K562 (cell line): Measurements from ENCODE around the gene UBE2E2. TPM values are rescaled to one million over a fixed set of nuclear protein-coding genes. Genes with fewer than 3 reads are reported as not detected.

ENCODE experiments used
- ATAC-seq: fragments of 200-7000 bp; cut with Tn5 transposase; 3 replicates; pipeline ENCODE4 v1.9.1; 2020; ENCODE audit warnings: moderate library complexity
- BruUV-seq: library from RNA; stranded (reverse); fragments of 400-500 nt; replicated peaks from 2 replicates; lab custom pipeline; 2021; lab: Mats Ljungman, UMichigan
- CTCF ChIA-PET: fragments of 300-600 bp; formaldehyde crosslinking; extraction: SDS; loops from one replicate; lab custom pipeline; 2021; ENCODE audit warnings: low intra/inter-chr PET ratio; lab: Yijun Ruan, JAX
- POLR2A ChIA-PET: fragments of 300-600, 350-650 bp; sonication (Branson Sonifier 250); formaldehyde crosslinking; extraction: SDS; loops from one replicate; lab custom pipeline; 2021; ENCODE audit warnings: antibody characterized with exemption, inconsistent platforms; lab: Yijun Ruan, JAX
- DNase-seq, 4 experiments: peaks; one replicate each; pipeline versions ENCODE4 v3.0.0 to v3.0.0-alpha.2; 2011 to 2018; ENCODE audit warnings: low spot score in 3 of 4, mixed read lengths in 3 of 4; ENCODE audit errors: extremely low read depth in 1 of 4
- FAIRE-seq: peaks from 2 replicates; lab custom pipeline; 2011; peaks lifted over from hg19 to GRCh38; lab: Jason Lieb, UNC
- H2AFZ ChIP-seq: 2 replicates; pipeline ENCODE4 v1.6.0; 2011; ENCODE audit warnings: low read depth, low read length, control low read depth, inconsistent platforms
- H3K27ac ChIP-seq: fragments of 200-600 bp; 3 replicates; pipeline ENCODE4 v1.8.0; 2011; ENCODE audit warnings: low read depth, mild to moderate bottlenecking, control low read depth, inconsistent platforms, low read length, moderate library complexity, mixed read lengths; ENCODE audit errors: extremely low read depth
- H3K27me3 ChIP-seq, 2 experiments: fragments of 300-600 bp in 1 of 2; 2 replicates in 1 of 2; 3 replicates in 1 of 2; pipeline versions ENCODE4 v1.6.0 to v1.8.0; 2011; ENCODE audit warnings: inconsistent platforms in 2 of 2, low read length in 2 of 2, mild to moderate bottlenecking in 1 of 2, mixed read lengths in 1 of 2, moderate library complexity in 1 of 2; ENCODE audit not compliant: control insufficient read depth in 2 of 2, insufficient read depth in 2 of 2
- H3K36me3 ChIP-seq: fragments of 300-600 bp; 3 replicates; pipeline ENCODE4 v1.8.0; 2011; ENCODE audit warnings: mild to moderate bottlenecking, low read length, inconsistent platforms; ENCODE audit not compliant: control insufficient read depth, insufficient read depth
- H3K4me1 ChIP-seq, 2 experiments: fragments of 200-600 bp in 1 of 2; replicated peaks in 1 of 2; 2 replicates in 1 of 2; 3 replicates in 1 of 2; pipeline versions ENCODE4 v1.5.1 to v1.8.0; 2011; ENCODE audit warnings: inconsistent platforms in 2 of 2, low read length in 2 of 2, mild to moderate bottlenecking in 1 of 2, mixed read lengths in 1 of 2, moderate library complexity in 1 of 2; ENCODE audit not compliant: control insufficient read depth in 2 of 2, insufficient read depth in 2 of 2
- H3K4me2 ChIP-seq: 2 replicates; pipeline ENCODE4 v1.6.1; 2011; ENCODE audit warnings: low read length, control low read depth, inconsistent platforms, mixed read lengths; ENCODE audit not compliant: insufficient read depth
- H3K4me3 ChIP-seq: fragments of 200-600 bp; sonication (generic), shearing (Covaris generic); 2 replicates; pipeline ENCODE4 v1.5.1; 2016; ENCODE audit warnings: control low read depth, inconsistent platforms
- H3K79me2 ChIP-seq: fragments of 200-600 bp; 3 replicates; pipeline ENCODE4 v1.8.0; 2011; ENCODE audit warnings: low read length, inconsistent platforms; ENCODE audit not compliant: control insufficient read depth, insufficient read depth
- H3K9ac ChIP-seq, 2 experiments: 2 replicates each; pipeline versions ENCODE4 v1.6.0 to v1.6.1; 2011; ENCODE audit warnings: low read depth in 2 of 2, low read length in 2 of 2, control low read depth in 1 of 2, inconsistent platforms in 1 of 2, mild to moderate bottlenecking in 1 of 2, mixed read lengths in 1 of 2; ENCODE audit not compliant: insufficient read depth in 1 of 2
- H3K9me1 ChIP-seq: one replicate; pipeline ENCODE4 v1.6.0; 2011; ENCODE audit warnings: inconsistent platforms, mild to moderate bottlenecking, low read length, moderate library complexity; ENCODE audit not compliant: control insufficient read depth, insufficient read depth
- H3K9me3 ChIP-seq: replicated peaks from 2 replicates; pipeline ENCODE4 v1.5.1; 2011; ENCODE audit warnings: low read depth, low read length, inconsistent platforms; ENCODE audit not compliant: control insufficient read depth, insufficient read depth
- H4K20me1 ChIP-seq: replicated peaks from 2 replicates; pipeline ENCODE4 v1.6.1; 2011; ENCODE audit warnings: low read length, inconsistent platforms, mixed read lengths; ENCODE audit not compliant: control insufficient read depth, insufficient read depth
- DNMT1 ChIP-seq: fragments of 450-650 bp; IDR thresholded peaks from 2 replicates; pipeline ENCODE4 v1.6.1; 2016; ENCODE audit warnings: antibody characterized with exemption, mild to moderate bottlenecking
- KLF1 ChIP-seq: fragments of 450-650 bp; IDR thresholded peaks from 2 replicates; pipeline ENCODE4 v1.6.1; 2016; ENCODE audit warnings: missing genetic modification characterization, missing compliant biosample characterization
- NFRKB ChIP-seq: fragments of 450-650 bp; IDR thresholded peaks from 2 replicates; pipeline ENCODE4 v1.6.1; 2016; ENCODE audit warnings: low read depth
- RBFOX2 ChIP-seq: fragments of 200-400 bp; formaldehyde crosslinking; IDR thresholded peaks from 2 replicates; pipeline ENCODE4 v1.6.1; 2017; ENCODE audit warnings: low read depth, mild to moderate bottlenecking, low read length, moderate library complexity
- TAF9B ChIP-seq: fragments of 450-650 bp; IDR thresholded peaks from 2 replicates; pipeline ENCODE4 v1.6.1; 2018; ENCODE audit warnings: mild to moderate bottlenecking; ENCODE audit not compliant: partially characterized antibody
- TCF3 ChIP-seq: sonication (generic); formaldehyde crosslinking; IDR thresholded peaks from 2 replicates; pipeline ENCODE4 v1.4.0; 2020; ENCODE audit warnings: mild to moderate bottlenecking, missing genetic modification reagents
- U2AF2 ChIP-seq: fragments of 200-400 bp; formaldehyde crosslinking; optimal IDR thresholded peaks from 2 replicates; pipeline ENCODE3; 2017; ENCODE audit warnings: low read depth, mild to moderate bottlenecking, low read length
- ZNF140 ChIP-seq: fragments of 250-450 bp; sonication (Bioruptor Pico); IDR thresholded peaks from 2 replicates; pipeline ENCODE4 v1.8.0; 2021; ENCODE audit warnings: moderate library complexity, mild to moderate bottlenecking, inconsistent platforms
- ZNF76 ChIP-seq: fragments of 250-450 bp; sonication (Bioruptor Pico); IDR thresholded peaks from 2 replicates; pipeline ENCODE4 v1.4.0; 2020; ENCODE audit warnings: mild to moderate bottlenecking, moderate library complexity, borderline replicate concordance
- WGBS: fragments of 100-300 bp; shearing (Covaris generic); methylation state at CpG from one replicate; pipeline ENCODE4 v1.1.6; 2016; ENCODE audit warnings: low coverage, mixed read lengths; ENCODE audit not compliant: insufficient coverage; ENCODE audit errors: missing lambda C conversion rate; 5-methylcytosine and 5-hydroxymethylcytosine counted together
- in situ Hi-C: fragments of 300-500 bp; cut with MboI; formaldehyde crosslinking; loops from 4 replicates; pipeline ENCODE4 v1.15.0; 2018; ENCODE audit warnings: inconsistent platforms, mixed read lengths
- intact Hi-C: fragments of 100-400 bp; cut with micrococcal nuclease; formaldehyde crosslinking; loops from 2 replicates; pipeline ENCODE4 v1.14.2; 2022
- polyA plus RNA-seq, 8 experiments: library from polyadenylated mRNA; depleted of rRNA in 4 of 8; stranded (reverse) in 5 of 8; unstranded in 3 of 8; fragments of >200 nt; fragmentation: Nextera tagmentation in 2 of 8; fragmentation: Illumina TruSeq in 1 of 8; extraction: Ambion mirVana in 2 of 8; extraction: Trizol in 1 of 8; gene quantifications; 2 replicates each; pipeline versions ENCODE4 v1.2.1 to v1.2.3, GENCODE V29; 2011 to 2014; ENCODE audit warnings: inconsistent platforms in 1 of 8, missing spikeins in 1 of 8
- total RNA-seq, 7 experiments: library from RNA; depleted of rRNA in 6 of 7; stranded (reverse); fragments of >200 nt in 6 of 7; fragmentation: Illumina TruSeq in 2 of 7; extraction: Trizol in 2 of 7; gene quantifications; 2 replicates each; pipeline versions ENCODE4 v1.2.1 to v1.2.3, GENCODE V29; 2011 to 2021; ENCODE audit warnings: low replicate concordance in 1 of 7
- TF ChIP-seq, protein P1 (sequence below): sonication (generic); formaldehyde crosslinking; IDR thresholded peaks from 2 replicates; pipeline ENCODE4 v1.4.0; 2020; ENCODE audit warnings: mild to moderate bottlenecking, missing genetic modification reagents
- TF ChIP-seq, protein P2 (sequence below), 2 experiments: fragments of 450-650 bp; conservative IDR thresholded peaks; 2 replicates each; pipeline ENCODE4 v1.6.1; 2017; ENCODE audit warnings: mild to moderate bottlenecking in 2 of 2, moderate library complexity in 2 of 2

Gene UBE2E2
- total and polyA plus RNA-seq, 9 of the 15 experiments (the other 6 are each of a cell fraction or from before 2014, with no cell fraction given), result 0.22 to 5.1 (median 1.9) TPM

DNA sequence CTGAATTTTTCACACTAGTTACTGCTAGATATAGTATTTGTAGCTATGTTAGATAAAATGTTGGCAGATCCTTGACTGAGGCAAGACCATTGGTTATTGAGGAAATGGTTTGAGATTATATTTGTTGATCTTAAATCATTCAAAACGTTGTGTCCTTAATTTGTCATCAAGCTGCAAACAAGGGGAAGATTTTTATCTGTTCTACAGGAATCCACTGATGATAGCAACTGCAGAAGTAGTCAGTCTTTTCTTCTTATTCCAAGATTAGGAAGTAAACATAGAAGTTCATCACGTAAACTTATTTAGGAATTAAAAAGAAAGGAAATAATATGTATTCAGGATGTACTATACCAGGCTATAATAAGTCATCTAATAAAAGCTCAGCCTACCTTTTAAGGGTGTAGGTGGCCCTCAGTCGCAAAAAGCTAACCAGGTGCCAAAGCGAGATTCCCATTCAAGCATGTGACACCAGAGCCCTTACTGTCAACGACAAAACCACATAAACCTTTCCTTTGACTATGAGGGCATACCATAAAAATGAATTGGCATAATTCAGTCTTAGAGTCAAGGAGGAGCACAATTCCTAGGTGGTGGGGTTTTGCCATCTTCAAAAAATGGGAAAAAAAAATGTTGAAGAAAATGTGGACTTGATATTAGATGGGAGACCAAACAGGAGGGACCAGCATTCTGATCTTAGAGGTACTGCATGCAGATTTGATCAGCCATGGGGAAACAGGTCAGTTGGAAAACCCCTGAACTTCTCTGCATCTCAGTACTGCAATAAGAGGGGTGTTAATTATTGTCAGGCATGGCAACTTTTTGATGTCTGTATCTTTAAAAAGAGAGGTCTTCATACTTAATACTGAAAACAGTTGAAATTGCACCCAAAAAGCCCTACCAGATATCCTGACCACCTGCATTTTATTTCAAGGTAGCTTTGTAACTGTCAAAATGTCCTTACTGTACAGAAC, 390.1 kb downstream of the UBE2E2 start:
- POLR2A ChIA-PET, result no interaction called here
- no peak overlapping the region for H3K4me2 ChIP-seq
- intact Hi-C loops (no loop called here), in situ Hi-C loops (no loop called here)
- CTCF ChIA-PET, result no interaction called here
- 0% methylated on average over 5 of the region's 5 CpGs for WGBS
- H3K36me3 ChIP-seq, result no peaks in the 10 kb centered on the region
- ATAC-seq, result no peak
- no peak for TF ChIP-seq RBFOX2
- no peak for TF ChIP-seq TCF3 (CRISPR knock-in tag)
- no peak for TF ChIP-seq ZNF140 (CRISPR knock-in tag)
- no peak for TF ChIP-seq NFRKB
- no peak for TF ChIP-seq KLF1
- TF ChIP-seq, protein P1, sequence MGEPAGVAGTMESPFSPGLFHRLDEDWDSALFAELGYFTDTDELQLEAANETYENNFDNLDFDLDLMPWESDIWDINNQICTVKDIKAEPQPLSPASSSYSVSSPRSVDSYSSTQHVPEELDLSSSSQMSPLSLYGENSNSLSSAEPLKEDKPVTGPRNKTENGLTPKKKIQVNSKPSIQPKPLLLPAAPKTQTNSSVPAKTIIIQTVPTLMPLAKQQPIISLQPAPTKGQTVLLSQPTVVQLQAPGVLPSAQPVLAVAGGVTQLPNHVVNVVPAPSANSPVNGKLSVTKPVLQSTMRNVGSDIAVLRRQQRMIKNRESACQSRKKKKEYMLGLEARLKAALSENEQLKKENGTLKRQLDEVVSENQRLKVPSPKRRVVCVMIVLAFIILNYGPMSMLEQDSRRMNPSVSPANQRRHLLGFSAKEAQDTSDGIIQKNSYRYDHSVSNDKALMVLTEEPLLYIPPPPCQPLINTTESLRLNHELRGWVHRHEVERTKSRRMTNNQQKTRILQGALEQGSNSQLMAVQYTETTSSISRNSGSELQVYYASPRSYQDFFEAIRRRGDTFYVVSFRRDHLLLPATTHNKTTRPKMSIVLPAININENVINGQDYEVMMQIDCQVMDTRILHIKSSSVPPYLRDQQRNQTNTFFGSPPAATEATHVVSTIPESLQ, result no peak
- TF ChIP-seq TAF9B, result no peak
- TF ChIP-seq, protein P2, sequence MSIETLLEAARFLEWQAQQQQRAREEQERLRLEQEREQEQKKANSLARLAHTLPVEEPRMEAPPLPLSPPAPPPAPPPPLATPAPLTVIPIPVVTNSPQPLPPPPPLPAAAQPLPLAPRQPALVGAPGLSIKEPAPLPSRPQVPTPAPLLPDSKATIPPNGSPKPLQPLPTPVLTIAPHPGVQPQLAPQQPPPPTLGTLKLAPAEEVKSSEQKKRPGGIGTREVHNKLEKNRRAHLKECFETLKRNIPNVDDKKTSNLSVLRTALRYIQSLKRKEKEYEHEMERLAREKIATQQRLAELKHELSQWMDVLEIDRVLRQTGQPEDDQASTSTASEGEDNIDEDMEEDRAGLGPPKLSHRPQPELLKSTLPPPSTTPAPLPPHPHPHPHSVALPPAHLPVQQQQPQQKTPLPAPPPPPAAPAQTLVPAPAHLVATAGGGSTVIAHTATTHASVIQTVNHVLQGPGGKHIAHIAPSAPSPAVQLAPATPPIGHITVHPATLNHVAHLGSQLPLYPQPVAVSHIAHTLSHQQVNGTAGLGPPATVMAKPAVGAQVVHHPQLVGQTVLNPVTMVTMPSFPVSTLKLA (conservative IDR thresholded peaks at IDR 0.05), result no peak
- no peak for TF ChIP-seq DNMT1
- no peak for TF ChIP-seq ZNF76 (CRISPR knock-in tag)
- TF ChIP-seq U2AF2, result no peak
- no peak overlapping the region for H2AFZ ChIP-seq
- no peaks in the 10 kb centered on the region for H3K9me3 ChIP-seq
- no peak for DNase-seq
- no peaks in the 10 kb centered on the region for H3K9me1 ChIP-seq
- no peak overlapping the region for H3K4me3 ChIP-seq
- no peaks in the 10 kb centered on the region for H3K4me1 ChIP-seq
- FAIRE-seq, result no peak
- BruUV-seq, result no TSS peak
- H4K20me1 ChIP-seq, result no peaks in the 10 kb centered on the region
- H3K27ac ChIP-seq, result no peak overlapping the region
- H3K79me2 ChIP-seq, result no peaks in the 10 kb centered on the region
- no peak overlapping the region for H3K9ac ChIP-seq
- no peaks in the 10 kb centered on the region for H3K27me3 ChIP-seq
